Right lobe of liver (tissue), 6 donors: Measurements from ENCODE around the gene MRPL47. TPM values are rescaled to one million over a fixed set of nuclear protein-coding genes. Genes with fewer than 3 reads are reported as not detected.

ENCODE experiments used
- ATAC-seq, 4 donors: fragments of 200-7000 bp; cut with Tn5 transposase; one replicate each; pipeline ENCODE4 v1.9.1; 2020; ENCODE audit warnings: mild to moderate bottlenecking in 4 of 4, moderate library complexity in 4 of 4
- DNase-seq, 3 donors: peaks; one replicate each; pipeline ENCODE4 v3.0.0-alpha.2; 2020
- H3K27ac ChIP-seq, 3 donors: fragments of 200-600 bp; one replicate each; pipeline ENCODE4 v1.8.0; 2022
- H3K27me3 ChIP-seq, 2 donors: fragments of 200-600 bp; one replicate each; pipeline ENCODE4 v1.8.0; 2022
- H3K36me3 ChIP-seq, 4 donors: fragments of 200-600 bp; sonication (generic) in 1 of 4; one replicate each; pipeline versions ENCODE4 v1.5.1 to v1.8.0; 2017 to 2022; ENCODE audit warnings: control low read depth in 1 of 4
- H3K4me1 ChIP-seq, 4 donors: fragments of 200-600 bp; sonication (generic) in 1 of 4; one replicate each; pipeline versions ENCODE4 v1.5.1 to v1.8.0; 2017 to 2022; ENCODE audit warnings: control low read depth in 1 of 4
- H3K4me3 ChIP-seq, 3 donors: fragments of 200-600 bp; one replicate each; pipeline ENCODE4 v1.8.0; 2022
- H3K9me3 ChIP-seq, 4 donors: fragments of 200-600 bp; sonication (generic) in 1 of 4; one replicate each; pipeline versions ENCODE4 v1.5.1 to v1.8.0; 2017 to 2022; ENCODE audit warnings: control low read depth in 1 of 4
- POLR2A ChIP-seq: fragments of 450-650 bp; IDR thresholded peaks from one replicate; pipeline ENCODE4 v1.6.1; 2017; ENCODE audit warnings: antibody characterized with exemption, mild to moderate bottlenecking
- WGBS: methylation state at CpG from one replicate; pipeline ENCODE4 v1.1.6; 2018; ENCODE audit warnings: low coverage, low lambda C conversion rate; ENCODE audit not compliant: insufficient coverage; ENCODE audit errors: missing lambda C conversion rate; 5-methylcytosine and 5-hydroxymethylcytosine counted together
- intact Hi-C, 2 donors: fragments of 100-400 bp; cut with DNase I; formaldehyde crosslinking; loops; one replicate each; pipeline versions ENCODE4 v1.11.2 to v1.14.1; 2022
- total RNA-seq, 6 experiments: library from RNA; depleted of rRNA in 2 of 6; stranded (reverse); fragments of >200 nt in 2 of 6; fragmentation: NEBNext Ultra II Directional in 3 of 6; extraction: Animal tissue kit (Norgen Biotek cat#: 25700) in 3 of 6; gene quantifications; one replicate each; pipeline versions ENCODE4 v1.1.0 to v1.2.4, GENCODE V29; 2016 to 2023
- TF ChIP-seq, protein P1 (sequence below), 4 donors: fragments of 200-600 bp in 3 of 4; fragments of 450-650 bp in 1 of 4; IDR thresholded peaks; one replicate each; pipeline versions ENCODE4 v1.5.1 to v1.8.0; 2016 to 2022; ENCODE audit warnings: antibody characterized with exemption in 4 of 4, mild to moderate bottlenecking in 2 of 4
- donor health status: DM: no; HTN: yes; CAD: no.
- donor health status: DM: no; HTN: no; CAD: no.
- donor health status: DM: no; HTN: no; CAD: no.
- donor health status: DM: no; HTN: yes; CAD: no.
- donor health status: DM: no; HTN: yes; CAD: no.

Gene MRPL47
- total RNA-seq, 6 experiments from 2014 or later, result 12.4 to 25.0 (median 18.2) TPM

DNA sequence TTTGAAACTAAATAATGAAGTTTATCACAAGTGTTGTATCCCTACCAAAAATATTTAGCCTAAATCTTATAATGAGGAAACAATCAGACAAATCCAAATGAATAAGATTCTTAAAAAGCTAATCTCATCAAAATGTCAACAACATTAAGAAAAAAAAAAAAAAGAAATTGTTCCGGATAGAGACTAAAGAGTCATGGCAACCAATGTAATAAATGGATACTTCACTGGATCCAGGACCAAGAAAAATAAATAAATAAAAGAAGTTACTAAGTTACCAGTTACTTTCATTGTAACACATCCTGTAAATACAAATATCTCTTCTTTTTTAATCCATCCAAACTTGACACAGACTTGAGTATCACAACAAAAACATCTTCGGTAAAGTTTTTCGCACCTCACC, 607 bp downstream of the MRPL47 start:
- intact Hi-C loops, result no loop called here
- no peak for ATAC-seq
- no peaks in the 10 kb centered on the region for H3K9me3 ChIP-seq
- peaks cover 0 to 20% (median 7%) of the 10 kb centered on the region in 4 donors for H3K4me1 ChIP-seq
- peak overlapping the region; percentile 64 to 80 (median 66) for H3K4me3 ChIP-seq
- no peak for TF ChIP-seq POLR2A
- TF ChIP-seq, protein P1, sequence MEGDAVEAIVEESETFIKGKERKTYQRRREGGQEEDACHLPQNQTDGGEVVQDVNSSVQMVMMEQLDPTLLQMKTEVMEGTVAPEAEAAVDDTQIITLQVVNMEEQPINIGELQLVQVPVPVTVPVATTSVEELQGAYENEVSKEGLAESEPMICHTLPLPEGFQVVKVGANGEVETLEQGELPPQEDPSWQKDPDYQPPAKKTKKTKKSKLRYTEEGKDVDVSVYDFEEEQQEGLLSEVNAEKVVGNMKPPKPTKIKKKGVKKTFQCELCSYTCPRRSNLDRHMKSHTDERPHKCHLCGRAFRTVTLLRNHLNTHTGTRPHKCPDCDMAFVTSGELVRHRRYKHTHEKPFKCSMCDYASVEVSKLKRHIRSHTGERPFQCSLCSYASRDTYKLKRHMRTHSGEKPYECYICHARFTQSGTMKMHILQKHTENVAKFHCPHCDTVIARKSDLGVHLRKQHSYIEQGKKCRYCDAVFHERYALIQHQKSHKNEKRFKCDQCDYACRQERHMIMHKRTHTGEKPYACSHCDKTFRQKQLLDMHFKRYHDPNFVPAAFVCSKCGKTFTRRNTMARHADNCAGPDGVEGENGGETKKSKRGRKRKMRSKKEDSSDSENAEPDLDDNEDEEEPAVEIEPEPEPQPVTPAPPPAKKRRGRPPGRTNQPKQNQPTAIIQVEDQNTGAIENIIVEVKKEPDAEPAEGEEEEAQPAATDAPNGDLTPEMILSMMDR (IDR thresholded peaks at IDR 0.05), result no peak
- no peaks in the 10 kb centered on the region for H3K27me3 ChIP-seq
- H3K27ac ChIP-seq, result peak overlapping the region; percentile 76 to 91 (median 78)
- no peak for DNase-seq
- H3K36me3 ChIP-seq, result peaks cover 0 to 27% (median 11%) of the 10 kb centered on the region in 4 donors
- WGBS, result 3% methylated on average over 3 of the region's 3 CpGs

DNA sequence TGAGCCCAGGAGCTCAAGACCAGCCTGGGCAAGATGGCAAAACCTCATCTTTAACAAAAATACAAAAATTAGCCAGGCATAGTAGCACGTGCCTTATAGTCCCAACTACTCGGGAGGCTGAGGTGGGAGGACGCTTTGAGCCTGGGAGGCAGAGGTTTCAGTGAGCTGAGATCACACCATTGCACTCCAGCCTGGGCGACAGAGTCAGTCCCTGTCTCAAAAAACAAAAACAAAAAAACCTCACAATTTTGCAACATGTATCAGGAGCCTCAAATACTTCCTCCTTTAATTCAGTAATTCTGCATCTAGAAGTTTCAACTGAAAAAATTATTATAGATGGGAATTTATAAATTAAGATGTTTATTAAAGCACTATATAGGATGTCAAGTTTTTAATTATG, 1.1 kb downstream of the MRPL47 start:
- TF ChIP-seq POLR2A, result no peak
- TF ChIP-seq, protein P1 (IDR thresholded peaks at IDR 0.05), result no peak
- Histone ChIP-seq H3K36me3 (peaks cover 0 to 32% (median 12%) of the 10 kb centered on the region in 4 donors), H3K27me3 (no peaks in the 10 kb centered on the region), H3K4me3 (peak overlapping the region in 2 of 3 donors; percentile 66 to 80), H3K9me3 (no peaks in the 10 kb centered on the region), H3K4me1 (peaks cover 0 to 20% (median 7%) of the 10 kb centered on the region in 4 donors), H3K27ac (no peak overlapping the region)
- intact Hi-C loops, result no loop called here
- WGBS, result 73% methylated on average over 4 of the region's 4 CpGs
- DNase-seq (no peak), ATAC-seq (no peak)

DNA sequence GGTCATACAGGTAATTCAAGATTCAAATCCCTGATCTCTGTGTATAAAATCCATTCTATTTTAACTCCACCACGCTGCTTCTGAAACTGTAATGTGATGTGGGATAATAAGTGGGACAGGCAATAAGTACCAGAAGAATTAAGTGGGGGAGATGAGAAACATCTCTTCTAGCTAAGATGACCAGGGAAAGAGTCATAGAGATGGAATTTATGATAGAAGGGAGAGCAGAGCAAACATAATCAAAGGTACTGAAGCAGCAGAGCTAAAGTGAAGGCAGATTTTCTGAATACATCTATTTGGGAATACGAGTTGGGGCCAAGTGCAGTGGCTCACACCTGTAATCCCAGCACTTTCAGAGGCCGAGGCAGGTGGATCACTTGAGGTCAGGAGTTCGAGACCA, 4.9 kb downstream of the MRPL47 start:
- Histone ChIP-seq H3K4me1 (peaks cover 0 to 8% (median 4%) of the 10 kb centered on the region in 4 donors), H3K9me3 (no peaks in the 10 kb centered on the region), H3K4me3 (no peak overlapping the region), H3K27me3 (no peaks in the 10 kb centered on the region), H3K36me3 (peaks cover 9 to 56% (median 20%) of the 10 kb centered on the region in 4 donors), H3K27ac (no peak overlapping the region)
- no peak for TF ChIP-seq POLR2A
- TF ChIP-seq, protein P1 (IDR thresholded peaks at IDR 0.05), result no peak
- intact Hi-C loops, result no loop called here
- ATAC-seq (no peak), DNase-seq (no peak)
- WGBS, result 100% methylated on average over 2 of the region's 4 CpGs

DNA sequence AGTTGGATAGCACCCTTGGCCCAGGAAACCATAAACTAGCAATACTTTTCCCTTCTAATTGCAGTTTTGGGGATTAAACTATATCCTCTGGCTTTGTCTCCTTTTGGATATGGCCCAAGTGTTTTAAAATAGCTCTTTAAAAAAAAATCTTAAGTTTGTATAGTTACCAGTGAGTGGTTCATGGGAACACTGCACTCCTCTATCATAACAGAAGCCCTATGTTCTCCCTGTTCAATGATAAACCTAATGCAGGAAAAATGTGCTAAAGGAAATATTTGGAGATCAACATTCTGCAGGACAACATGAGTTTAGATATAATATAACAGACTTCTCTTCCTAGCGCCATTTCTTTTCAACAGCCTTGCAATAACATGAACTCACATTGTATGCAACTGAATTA, 13.1 kb downstream of the MRPL47 start:
- no peak for DNase-seq
- TF ChIP-seq, protein P1 (IDR thresholded peaks at IDR 0.05), result no peak
- peak in 2 of 4 donors; percentile 29 to 33 for ATAC-seq
- Histone ChIP-seq H3K4me1 (no peaks in the 10 kb centered on the region), H3K9me3 (no peaks in the 10 kb centered on the region), H3K27me3 (no peaks in the 10 kb centered on the region), H3K27ac (no peak overlapping the region), H3K36me3 (peaks cover 1 to 75% (median 27%) of the 10 kb centered on the region in 4 donors), H3K4me3 (no peak overlapping the region)
- WGBS, result 87% methylated on average over 1 of the region's 1 CpG
- intact Hi-C loops, result no loop called here

DNA sequence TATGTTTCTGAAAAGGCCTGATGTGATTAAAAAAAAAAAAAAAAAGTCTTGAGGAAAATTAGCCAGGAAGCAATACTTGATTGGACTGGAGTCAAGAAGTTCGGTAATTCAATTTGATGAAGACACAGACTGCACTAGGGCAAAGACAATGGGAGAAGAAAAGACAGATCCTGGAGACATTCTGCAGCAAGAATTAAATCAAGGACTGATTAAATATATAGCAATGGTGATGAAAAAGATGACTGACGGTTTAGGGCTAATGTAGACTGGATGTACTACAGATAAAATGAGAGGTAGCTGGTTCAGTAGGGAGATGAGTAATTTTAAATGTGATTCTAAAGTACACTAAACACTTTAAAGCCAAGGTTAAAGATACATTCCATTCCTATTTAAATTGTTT, 13.8 kb downstream of the MRPL47 start:
- Histone ChIP-seq H3K4me1 (no peaks in the 10 kb centered on the region), H3K36me3 (peaks cover 0 to 68% (median 27%) of the 10 kb centered on the region in 4 donors), H3K27me3 (no peaks in the 10 kb centered on the region), H3K27ac (no peak overlapping the region), H3K4me3 (no peak overlapping the region), H3K9me3 (no peaks in the 10 kb centered on the region)
- DNase-seq, result no peak
- intact Hi-C loops, result no loop called here
- no peak for TF ChIP-seq POLR2A
- TF ChIP-seq, protein P1 (IDR thresholded peaks at IDR 0.05), result no peak
- no peak for ATAC-seq
- 87% methylated on average over 2 of the region's 2 CpGs for WGBS
